HG03432 (cell line): ENCODE measurements around the gene SLC12A3.

Source experiments
- ATAC-seq: cut with Tn5 transposase; IDR thresholded peaks from one replicate; pipeline ENCODE4 v1.9.1; 2021; ENCODE audit warnings: mild to moderate bottlenecking, moderate library complexity; ENCODE audit not compliant: unreplicated experiment

Gene SLC12A3

DNA sequence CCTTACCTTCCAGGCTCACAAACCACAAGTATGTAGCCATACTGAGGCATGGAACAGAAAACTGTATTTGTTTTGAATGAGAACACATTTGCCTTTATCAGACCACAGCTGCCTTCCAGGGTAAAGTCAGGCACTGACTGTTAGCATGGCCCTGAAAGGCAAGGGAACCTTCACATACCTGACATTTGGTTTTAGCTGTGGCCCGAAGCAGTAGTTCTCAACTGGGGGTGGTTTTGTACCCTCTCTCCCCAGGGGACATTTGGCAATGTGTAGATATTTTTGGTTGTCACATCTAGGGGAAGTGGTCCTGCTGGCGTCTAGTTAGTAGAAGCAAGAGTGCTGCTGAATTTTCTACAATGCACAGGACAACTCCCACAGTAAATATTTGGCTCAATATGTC is 76.1 kb downstream of the SLC12A3 start:
- no peak for ATAC-seq

GRCh38 chr16:56941856-56942331 is 76.9 kb downstream of the SLC12A3 start:
- no peak for ATAC-seq

GRCh38 chr16:56943761-56944375 is 78.9 kb downstream of the SLC12A3 start:
- ATAC-seq, result no peak

- peak; percentile 56 for ATAC-seq
Observed at GRCh38 chr16:56944954-56945839, 80.2 kb downstream of the SLC12A3 start.

GRCh38 chr16:56945847-56946527 is 81.0 kb downstream of the SLC12A3 start:
- no peak for ATAC-seq

- ATAC-seq, result no peak
Observed at GRCh38 chr16:56946767-56947603, 82.0 kb downstream of the SLC12A3 start.

- no peak for ATAC-seq
Observed at GRCh38 chr16:56947604-56947995, 82.6 kb downstream of the SLC12A3 start.

GRCh38 chr16:56948234-56948633 is 83.2 kb downstream of the SLC12A3 start:
- ATAC-seq, result no peak

DNA sequence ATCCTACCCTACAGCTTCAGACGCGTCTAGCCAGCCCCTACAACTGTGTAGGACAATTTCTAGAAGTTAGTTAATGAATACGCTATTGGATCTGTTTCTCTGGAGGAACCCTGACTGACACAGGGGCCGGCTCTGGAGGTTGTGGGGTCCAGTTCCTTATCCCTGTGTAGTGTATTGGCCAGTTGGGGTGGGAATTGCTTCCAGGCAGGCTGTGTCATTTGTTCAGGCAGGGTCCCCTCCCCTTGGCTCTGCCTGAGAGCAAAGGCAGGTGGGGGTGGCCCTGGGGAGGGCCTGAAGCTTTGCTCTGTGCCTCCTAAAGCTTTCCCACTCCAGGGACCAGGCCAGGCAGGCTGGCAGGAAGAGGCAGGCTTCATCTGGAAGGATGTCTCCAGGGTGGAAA is 85.0 kb downstream of the SLC12A3 start:
- ATAC-seq, result no peak

GRCh38 chr16:56950455-56950854 is 85.4 kb downstream of the SLC12A3 start:
- ATAC-seq, result no peak

- peak; percentile 67 for ATAC-seq
Observed at GRCh38 chr16:56950881-56951771, 86.1 kb downstream of the SLC12A3 start.

DNA sequence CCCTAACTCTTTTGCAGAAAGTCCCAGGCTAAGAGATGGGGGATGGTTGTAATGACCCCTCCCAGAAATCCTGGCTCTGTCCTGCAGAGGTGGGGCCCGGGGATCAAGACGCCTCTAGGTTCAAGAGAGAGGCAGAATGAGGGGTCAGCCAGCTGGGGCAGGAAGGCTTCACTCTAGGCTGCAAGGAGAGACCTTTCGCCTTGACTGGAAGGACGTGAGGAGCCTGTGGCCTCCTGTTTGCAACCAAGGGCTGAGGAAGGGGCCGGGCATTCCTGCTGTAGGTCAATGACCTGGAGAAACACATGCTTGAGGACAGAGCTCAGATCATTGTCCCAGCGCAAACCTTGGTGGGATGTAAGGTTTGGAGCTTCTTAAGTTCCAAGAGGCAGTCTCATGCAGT is 88.0 kb downstream of the SLC12A3 start:
- no peak for ATAC-seq

DNA sequence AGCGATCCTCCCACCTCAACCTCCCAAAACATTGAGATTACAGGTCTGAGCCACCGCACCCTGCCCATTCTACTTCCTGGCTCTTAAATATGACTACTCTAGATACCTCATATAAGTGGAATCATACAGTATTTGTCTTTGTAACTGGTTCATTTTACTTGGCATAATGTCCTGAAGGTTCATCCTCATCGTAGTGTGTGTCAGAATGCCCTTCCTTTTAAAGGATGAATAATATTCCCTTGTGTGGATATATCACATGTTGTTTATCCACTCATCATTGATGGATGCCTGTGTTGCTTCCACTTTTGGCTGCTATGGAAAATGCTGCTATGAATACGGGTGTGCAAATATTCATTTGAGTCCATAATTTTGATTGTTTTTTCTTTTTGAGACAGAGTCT is 91.1 kb downstream of the SLC12A3 start:
- ATAC-seq, result no peak

DNA sequence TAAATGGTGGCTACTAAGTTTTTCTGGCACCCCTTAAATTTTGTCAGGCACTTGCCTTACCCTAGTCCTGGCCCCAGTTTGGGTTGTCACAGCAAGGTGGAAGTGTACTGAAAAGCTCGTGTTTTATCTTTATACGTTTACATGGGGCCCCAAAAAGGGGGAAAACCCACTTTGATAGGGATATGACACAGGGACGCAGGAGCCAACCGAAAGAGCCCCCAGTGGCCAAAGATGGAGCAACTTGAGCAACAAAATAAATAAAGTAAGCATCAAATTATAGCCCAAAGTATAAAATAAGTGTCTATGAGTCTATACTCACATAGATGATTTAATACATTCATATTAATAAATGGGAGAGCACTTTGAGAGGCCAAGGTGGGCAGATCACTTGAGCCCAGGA is 91.7 kb downstream of the SLC12A3 start:
- ATAC-seq, result no peak

DNA sequence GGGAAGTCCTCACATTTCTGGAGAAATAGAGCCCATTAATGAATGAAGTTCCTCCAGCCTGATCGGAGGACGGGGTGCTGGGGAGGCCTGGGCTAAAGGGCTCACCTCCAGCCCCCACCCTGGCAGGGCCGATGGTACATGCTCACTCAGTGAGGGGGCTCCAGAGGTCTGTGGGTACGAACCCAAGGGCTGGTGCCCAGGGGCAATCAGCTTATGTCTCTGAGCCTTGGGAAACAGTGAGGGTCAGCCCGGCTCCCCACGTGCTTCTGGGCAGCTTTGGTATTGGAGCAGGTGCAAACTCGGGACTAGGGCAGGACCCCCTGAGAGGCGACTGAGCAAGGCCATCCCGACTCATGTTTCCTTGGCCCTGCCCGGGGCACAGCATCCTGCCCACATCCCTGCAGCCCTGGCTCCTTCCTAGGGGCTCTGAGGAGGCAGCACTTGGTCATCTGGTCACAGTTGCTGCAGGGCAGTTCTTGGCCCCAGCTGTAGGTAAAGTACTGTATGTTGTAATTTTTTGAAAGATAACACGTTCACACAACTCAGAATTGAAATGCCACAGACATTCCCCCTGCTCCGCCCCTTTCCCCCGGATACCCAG is 95.8 kb downstream of the SLC12A3 start:
- ATAC-seq, result no peak

GRCh38 chr16:56961386-56961785 is 96.4 kb downstream of the SLC12A3 start:
- ATAC-seq, result no peak

DNA sequence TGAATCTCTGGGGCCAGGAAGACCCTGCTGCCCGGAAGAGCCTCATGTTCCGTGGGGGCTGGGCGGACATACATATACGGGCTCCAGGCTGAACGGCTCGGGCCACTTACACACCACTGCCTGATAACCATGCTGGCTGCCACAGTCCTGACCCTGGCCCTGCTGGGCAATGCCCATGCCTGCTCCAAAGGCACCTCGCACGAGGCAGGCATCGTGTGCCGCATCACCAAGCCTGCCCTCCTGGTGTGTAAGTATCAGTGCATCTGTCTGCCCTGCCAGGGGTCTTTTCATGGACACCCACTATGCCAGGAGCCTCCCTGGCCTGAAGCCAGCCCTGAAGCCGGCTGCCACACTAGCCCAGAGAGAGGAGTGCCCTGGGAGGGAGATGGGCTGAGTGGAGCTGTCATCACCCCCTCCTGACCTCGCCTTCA is 96.9 kb downstream of the SLC12A3 start, which contains the start of gene CETP:
Gene CETP, plus strand, starts transcription at position 100 of the 431 bp plus-strand sequence. Its CDS starts 30 bp downstream, at position 130.
- no peak for ATAC-seq

DNA sequence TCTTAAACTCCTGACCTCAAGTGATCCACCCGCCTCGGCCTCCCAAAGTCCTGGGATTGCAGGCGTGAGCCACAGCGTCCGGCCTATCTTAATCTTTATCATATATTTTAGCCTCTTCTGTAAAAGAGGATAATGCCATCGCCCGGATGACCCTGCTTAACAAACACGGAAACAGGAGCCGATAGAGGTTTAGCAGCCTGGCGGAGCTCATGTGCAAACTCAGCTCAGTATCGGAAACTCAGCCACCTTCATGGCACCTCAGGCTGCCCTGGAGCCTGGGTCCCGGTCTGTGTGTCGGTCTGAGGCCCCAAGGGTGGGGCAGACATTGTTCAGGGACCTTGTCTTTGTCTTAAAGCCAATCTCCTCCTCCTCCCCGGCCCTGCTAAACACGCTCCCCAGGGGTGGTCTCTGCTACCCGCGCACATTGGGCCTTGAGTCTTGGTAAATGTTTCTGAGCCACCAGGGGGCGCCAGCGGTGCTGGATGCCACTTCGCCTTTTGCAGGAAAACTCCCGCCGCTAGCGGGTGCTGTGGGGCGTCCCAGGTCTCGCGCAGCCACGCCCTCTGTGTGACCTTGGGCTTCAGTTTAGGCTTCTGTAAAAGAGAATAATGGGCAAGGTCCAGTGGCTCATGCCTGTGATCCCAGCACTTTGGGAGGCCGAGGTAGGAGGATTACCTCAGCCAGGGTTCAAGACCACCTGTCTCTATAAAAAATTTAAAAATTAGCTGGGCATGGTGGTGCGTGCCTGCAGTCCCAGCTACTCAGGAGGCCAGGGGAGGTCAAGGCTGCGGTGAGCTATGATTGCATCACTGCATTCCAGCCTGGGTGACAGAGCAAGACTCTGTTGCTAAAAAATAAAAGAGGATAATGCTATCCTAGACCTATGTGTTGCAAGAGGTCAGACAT is 99.5 kb downstream of the SLC12A3 start:
- peak; percentile 80 for ATAC-seq
